Esophagus (tissue), 2 donors: ENCODE data around the gene RABGAP1L. TPM values are rescaled to one million over a fixed set of nuclear protein-coding genes. Genes with fewer than 3 reads are reported as not detected.
"Not testable (repeated sequence)": the region's sequence is repeated elsewhere in the genome, so short reads cannot be mapped to it uniquely, and the experiment has no call there.

ENCODE experiments used
- H3K27ac ChIP-seq, 2 donors: one replicate each; pipeline ENCODE4 v1.5.1; 2013; ENCODE audit warnings: low read depth in 2 of 2, mild to moderate bottlenecking in 2 of 2, inconsistent platforms in 1 of 2, low read length in 1 of 2, moderate library complexity in 1 of 2
- H3K27me3 ChIP-seq, 2 donors: one replicate each; pipeline ENCODE4 v1.6.1; 2013; ENCODE audit warnings: low read length in 2 of 2, control low read depth in 1 of 2, mild to moderate bottlenecking in 1 of 2; ENCODE audit not compliant: insufficient read depth in 2 of 2, control insufficient read depth in 1 of 2
- H3K36me3 ChIP-seq, 2 donors: one replicate each; pipeline ENCODE4 v1.6.1; 2013; ENCODE audit warnings: low read length in 1 of 2; ENCODE audit not compliant: control insufficient read depth in 2 of 2, insufficient read depth in 2 of 2
- H3K4me1 ChIP-seq, 2 donors: one replicate each; pipeline ENCODE4 v1.6.1; 2013; ENCODE audit warnings: low read length in 1 of 2; ENCODE audit not compliant: control insufficient read depth in 2 of 2, insufficient read depth in 2 of 2
- H3K4me3 ChIP-seq, 2 donors: one replicate each; pipeline ENCODE4 v1.5.1; 2013; ENCODE audit warnings: low read length in 2 of 2, mild to moderate bottlenecking in 2 of 2, low read depth in 1 of 2, moderate library complexity in 1 of 2
- H3K9me3 ChIP-seq, 2 donors: one replicate each; pipeline ENCODE4 v1.6.1; 2013; ENCODE audit warnings: mild to moderate bottlenecking in 2 of 2, low read depth in 1 of 2, low read length in 1 of 2, moderate library complexity in 1 of 2; ENCODE audit not compliant: control insufficient read depth in 2 of 2, insufficient read depth in 1 of 2
- WGBS, 2 donors: extraction: QIAGEN DNeasy Blood & Tissue Kit; methylation state at CpG; one replicate each; pipeline ENCODE4 v1.1.7; 2013; 5-methylcytosine and 5-hydroxymethylcytosine counted together
- polyA plus RNA-seq, 2 donors: library from polyadenylated mRNA; stranded (reverse); fragments of 200-250 nt; gene quantifications; one replicate each; pipeline ENCODE4 v1.2.3, GENCODE V29; 2013
- donor health status: healthy with polysubstance abuse.
- donor health status: Bipolar disorder and iron deficiency.

Gene RABGAP1L
- polyA plus RNA-seq, 2 donors: 9.2 to 13.0 TPM

DNA sequence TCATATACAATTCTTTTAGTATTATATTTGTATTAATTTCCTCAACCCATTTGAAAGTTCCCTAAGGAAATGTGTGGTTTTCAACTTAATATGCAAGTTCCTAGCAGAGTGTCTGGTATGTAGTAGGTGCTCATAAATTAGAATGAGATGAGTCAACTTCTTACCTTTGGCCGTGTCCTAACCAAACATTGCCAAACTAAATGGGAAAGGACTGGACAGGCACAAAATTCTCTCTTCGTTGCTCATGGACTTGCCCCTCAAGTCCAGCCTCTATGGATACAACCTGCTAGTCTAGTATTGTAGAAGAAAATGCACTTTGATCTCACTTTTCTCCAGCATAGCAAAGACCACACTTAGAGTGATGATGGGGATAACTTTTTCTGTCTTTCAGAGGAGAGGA lies 875.5 kb downstream of the RABGAP1L start:
- no peaks in the 10 kb centered on the region for H3K9me3 ChIP-seq
- WGBS, 2 donors: 64 to 68% methylated on average over 2 of the region's 2 CpGs
- H3K27me3 ChIP-seq: no peaks in the 10 kb centered on the region
- H3K4me1 ChIP-seq: no peaks in the 10 kb centered on the region
- H3K36me3 ChIP-seq: no peaks in the 10 kb centered on the region
- no peak overlapping the region for H3K4me3 ChIP-seq
- H3K27ac ChIP-seq: no peak overlapping the region

GRCh38 chr1:175035865-175036264 lies 876.5 kb downstream of the RABGAP1L start:
- 87% methylated on average over 6 of the region's 6 CpGs for WGBS, 2 donors
- Histone ChIP-seq H3K4me1 (no peaks in the 10 kb centered on the region), H3K27me3 (no peaks in the 10 kb centered on the region), H3K27ac (no peak overlapping the region), H3K9me3 (no peaks in the 10 kb centered on the region), H3K36me3 (no peaks in the 10 kb centered on the region), H3K4me3 (no peak overlapping the region)

- no peak overlapping the region for H3K27ac ChIP-seq
- no peaks in the 10 kb centered on the region for H3K36me3 ChIP-seq
- no peaks in the 10 kb centered on the region for H3K4me1 ChIP-seq
- no peak overlapping the region for H3K4me3 ChIP-seq
- no peaks in the 10 kb centered on the region for H3K9me3 ChIP-seq
- no peaks in the 10 kb centered on the region for H3K27me3 ChIP-seq
- 69 to 71% methylated on average over 3 of the region's 3 CpGs for WGBS, 2 donors
These were observed 877.2 kb downstream of the RABGAP1L start for GRCh38 chr1:175036476-175036875.

DNA sequence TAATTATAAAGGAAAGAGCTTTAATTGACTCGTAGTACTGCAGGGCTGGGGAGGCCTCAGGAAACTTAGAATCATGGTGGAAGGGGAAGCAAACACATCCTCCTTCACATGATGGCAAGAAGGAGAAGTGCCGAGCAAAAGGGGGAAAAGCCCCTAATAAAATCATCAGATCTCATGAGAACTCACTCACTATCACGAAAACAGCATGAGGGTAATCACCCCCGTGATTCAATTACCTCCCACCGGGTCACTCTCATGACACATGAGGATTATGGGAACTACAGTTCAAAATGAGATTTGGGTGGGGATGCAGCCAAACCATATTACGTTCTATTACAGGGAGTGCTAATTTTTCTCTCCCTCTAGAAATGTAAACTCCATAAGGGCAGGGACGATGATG lies 878.1 kb downstream of the RABGAP1L start:
- Histone ChIP-seq H3K4me3 (no peak overlapping the region), H3K27ac (no peak overlapping the region), H3K27me3 (no peaks in the 10 kb centered on the region), H3K9me3 (no peaks in the 10 kb centered on the region), H3K36me3 (no peaks in the 10 kb centered on the region), H3K4me1 (no peaks in the 10 kb centered on the region)
- 64 to 65% methylated on average over 7 of the region's 7 CpGs for WGBS, 2 donors

DNA sequence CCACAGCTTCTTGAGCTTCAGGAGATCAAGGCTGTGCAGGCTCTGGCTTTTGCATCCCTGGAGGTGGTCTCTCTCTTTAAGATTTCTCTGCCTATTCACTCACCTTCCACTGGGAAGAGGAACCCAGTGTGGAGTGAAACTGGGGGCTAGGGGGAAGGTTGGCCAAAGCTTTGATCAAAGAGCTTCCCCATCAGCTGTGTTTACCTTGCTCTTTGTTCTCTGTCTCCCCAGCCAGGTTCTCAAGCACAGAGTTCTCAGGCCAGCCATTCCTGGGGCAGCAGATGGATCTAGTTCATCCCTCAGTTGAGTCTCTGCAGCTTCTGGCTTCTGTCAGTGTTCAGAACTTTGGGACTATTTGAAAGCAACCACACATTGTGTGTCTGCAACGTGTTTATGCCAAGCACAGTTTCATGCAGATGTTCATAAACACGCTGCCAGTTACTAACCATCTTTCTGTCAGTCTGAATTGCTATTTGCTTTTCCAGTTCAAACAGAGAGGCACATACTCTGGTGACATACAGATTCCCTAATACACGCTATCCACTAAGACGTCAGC lies 881.1 kb downstream of the RABGAP1L start:
- WGBS, 2 donors: 42 to 45% methylated on average over 4 of the region's 4 CpGs
- Histone ChIP-seq H3K27ac (no peak overlapping the region), H3K4me3 (no peak overlapping the region), H3K27me3 (no peaks in the 10 kb centered on the region), H3K36me3 (no peaks in the 10 kb centered on the region), H3K4me1 (no peaks in the 10 kb centered on the region), H3K9me3 (no peaks in the 10 kb centered on the region)

DNA sequence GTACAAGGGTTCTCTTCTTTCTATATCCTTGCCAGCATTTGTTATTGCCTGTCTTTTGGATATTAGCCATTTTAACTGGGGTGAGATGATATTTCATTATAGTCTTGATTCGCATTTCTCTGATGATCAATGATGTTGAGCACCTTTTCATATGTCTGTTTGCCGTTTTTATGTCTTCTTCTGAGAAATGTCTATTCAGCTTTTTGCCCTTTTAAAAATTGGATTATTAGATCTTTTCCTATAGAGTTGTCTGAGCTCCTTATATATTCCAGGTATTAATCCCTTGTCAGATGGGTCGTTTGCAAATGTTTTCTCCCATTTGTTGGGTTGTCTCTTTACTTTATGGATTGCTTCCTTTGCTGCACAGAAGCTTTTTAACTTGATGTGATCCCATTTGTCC lies 883.3 kb downstream of the RABGAP1L start:
- H3K36me3 ChIP-seq: no peaks in the 10 kb centered on the region
- no peaks in the 10 kb centered on the region for H3K27me3 ChIP-seq
- no peaks in the 10 kb centered on the region for H3K4me1 ChIP-seq
- H3K27ac ChIP-seq: no peak overlapping the region
- no peaks in the 10 kb centered on the region for H3K9me3 ChIP-seq
- 67 to 70% methylated on average over 3 of the region's 3 CpGs for WGBS, 2 donors
- no peak overlapping the region for H3K4me3 ChIP-seq

GRCh38 chr1:175043824-175044223 lies 884.5 kb downstream of the RABGAP1L start:
- 56 to 74% methylated on average over 19 of the region's 19 CpGs for WGBS, 2 donors
- H3K27me3 ChIP-seq: no peaks in the 10 kb centered on the region
- H3K9me3 ChIP-seq: no peaks in the 10 kb centered on the region
- H3K36me3 ChIP-seq: no peaks in the 10 kb centered on the region
- no peak overlapping the region for H3K27ac ChIP-seq
- H3K4me3 ChIP-seq: no peak overlapping the region
- H3K4me1 ChIP-seq: no peaks in the 10 kb centered on the region

- H3K4me1 ChIP-seq, H3K27me3 ChIP-seq, H3K36me3 ChIP-seq, H3K4me3 ChIP-seq, H3K27ac ChIP-seq, H3K9me3 ChIP-seq: not testable (repeated sequence)
- 90 to 94% methylated on average over 18 of the region's 18 CpGs for WGBS, 2 donors
These were observed 885.3 kb downstream of the RABGAP1L start for GRCh38 chr1:175044591-175044990.

Other genes with a start within 250 kb of the RABGAP1L start
- gene SERPINC1, start 242.2 kb upstream of the RABGAP1L start, polyA plus RNA-seq: under 1 TPM in 1 of 2 donors, not detected in 1; 0.06 TPM
- 1 to 10 TPM; 3.5 to 6.8 TPM for gene RC3H1, start 137.2 kb upstream of the RABGAP1L start, polyA plus RNA-seq